Panc1 (cell line): ENCODE data around the gene CFHR2. TPM values are rescaled to one million over a fixed set of nuclear protein-coding genes. Genes with fewer than 3 reads are reported as not detected.
"Not testable (repeated sequence)": the region's sequence is repeated elsewhere in the genome, so short reads cannot be mapped to it uniquely, and the experiment has no call there.

Source experiments
- ATAC-seq: fragments of 200-7000 bp; cut with Tn5 transposase; 2 replicates; pipeline ENCODE4 v1.9.1; 2020; ENCODE audit warnings: mild to moderate bottlenecking, moderate library complexity
- BruUV-seq: library from RNA; stranded (reverse); fragments of 400-500 nt; replicated peaks from 2 replicates; lab custom pipeline; 2021; lab: Mats Ljungman, UMichigan
- CTCF ChIA-PET: fragments of 300-600 bp; sonication (Branson Sonifier 250); formaldehyde crosslinking; loops from one replicate; lab custom pipeline; 2022; ENCODE audit warnings: antibody characterized with exemption; lab: Charles Lee
- POLR2A ChIA-PET: fragments of 300-600 bp; sonication (Branson Sonifier 250); formaldehyde crosslinking; loops from one replicate; lab custom pipeline; 2022; ENCODE audit warnings: antibody characterized with exemption; lab: Charles Lee
- DNase-seq: peaks from one replicate; pipeline ENCODE4 v3.0.0-alpha.2; 2010; ENCODE audit warnings: low read depth, low spot score
- H3K27ac ChIP-seq: 2 replicates; pipeline ENCODE4 v1.5.1; 2011; ENCODE audit warnings: mild to moderate bottlenecking, low read length, inconsistent platforms
- H3K27me3 ChIP-seq: fragments of 200-500 bp; sonication (Bioruptor generic); 2 replicates; pipeline ENCODE4 v1.6.0; 2014; ENCODE audit warnings: low read length, inconsistent platforms; ENCODE audit not compliant: control insufficient read depth, insufficient read depth
- H3K36me3 ChIP-seq: fragments of 200-500 bp; sonication (Bioruptor generic); 2 replicates; pipeline ENCODE4 v1.5.1; 2014; ENCODE audit warnings: inconsistent platforms, mild to moderate bottlenecking, low read length, moderate library complexity; ENCODE audit not compliant: control insufficient read depth, insufficient read depth
- H3K4me1 ChIP-seq: 2 replicates; pipeline ENCODE4 v1.5.1; 2011; ENCODE audit warnings: inconsistent platforms, mild to moderate bottlenecking, low read length, moderate library complexity; ENCODE audit not compliant: control insufficient read depth, insufficient read depth
- H3K4me3 ChIP-seq, 2 experiments: 2 replicates each; pipeline ENCODE4 v1.5.1; 2011 to 2012; ENCODE audit warnings: low read depth in 2 of 2, low read length in 2 of 2, mild to moderate bottlenecking in 2 of 2, inconsistent platforms in 1 of 2, moderate library complexity in 1 of 2
- H3K9me3 ChIP-seq: fragments of 200-500 bp; sonication (Bioruptor generic); 2 replicates; pipeline ENCODE4 v1.5.1; 2014; ENCODE audit warnings: low read depth, mild to moderate bottlenecking, inconsistent platforms, low read length, moderate library complexity; ENCODE audit not compliant: control insufficient read depth, insufficient read depth
- POLR2AphosphoS5 ChIP-seq: IDR thresholded peaks from 2 replicates; pipeline ENCODE4 v1.6.1; 2012; ENCODE audit warnings: mild to moderate bottlenecking, low read depth, low read length, moderate library complexity
- SIN3A ChIP-seq: IDR thresholded peaks from 2 replicates; pipeline ENCODE4 v1.6.1; 2012; ENCODE audit warnings: low read depth, mild to moderate bottlenecking, low read length, moderate library complexity, borderline replicate concordance; ENCODE audit not compliant: insufficient read depth
- TCF7L2 ChIP-seq: IDR thresholded peaks from 2 replicates; pipeline ENCODE4 v1.6.1; 2011; ENCODE audit warnings: mild to moderate bottlenecking, low read depth, low read length, inconsistent platforms
- in situ Hi-C: cut with HindIII; loops from 2 replicates; pipeline ENCODE4 v1.10.0; 2016; ENCODE audit warnings: low sequenced_read_pairs, low pct_unique_long_range_greater_than_20kb
- intact Hi-C: fragments of 100-400 bp; cut with micrococcal nuclease; formaldehyde crosslinking; loops from one replicate; pipeline ENCODE4 v1.10.0; 2022; ENCODE audit not compliant: unreplicated experiment
- total RNA-seq: library from RNA; stranded (reverse); gene quantifications from one replicate; pipeline ENCODE4 v1.2.1, GENCODE V29; 2021; ENCODE audit not compliant: unreplicated experiment
- TF ChIP-seq, protein P1 (sequence below): fragments of 450-650 bp; IDR thresholded peaks from 2 replicates; pipeline ENCODE4 v1.5.1; 2017; ENCODE audit warnings: mild to moderate bottlenecking
- TF ChIP-seq, protein P2 (sequence below), 2 experiments: IDR thresholded peaks; 2 replicates each; pipeline ENCODE4 v1.6.1; 2011 to 2012; ENCODE audit warnings: low read depth in 2 of 2, control low read depth in 1 of 2, low read length in 1 of 2, mild to moderate bottlenecking in 1 of 2, moderate library complexity in 1 of 2; ENCODE audit not compliant: insufficient read depth in 1 of 2

CFHR2 gene
- total RNA-seq, 1 experiment from 2014 or later = not detected

DNA sequence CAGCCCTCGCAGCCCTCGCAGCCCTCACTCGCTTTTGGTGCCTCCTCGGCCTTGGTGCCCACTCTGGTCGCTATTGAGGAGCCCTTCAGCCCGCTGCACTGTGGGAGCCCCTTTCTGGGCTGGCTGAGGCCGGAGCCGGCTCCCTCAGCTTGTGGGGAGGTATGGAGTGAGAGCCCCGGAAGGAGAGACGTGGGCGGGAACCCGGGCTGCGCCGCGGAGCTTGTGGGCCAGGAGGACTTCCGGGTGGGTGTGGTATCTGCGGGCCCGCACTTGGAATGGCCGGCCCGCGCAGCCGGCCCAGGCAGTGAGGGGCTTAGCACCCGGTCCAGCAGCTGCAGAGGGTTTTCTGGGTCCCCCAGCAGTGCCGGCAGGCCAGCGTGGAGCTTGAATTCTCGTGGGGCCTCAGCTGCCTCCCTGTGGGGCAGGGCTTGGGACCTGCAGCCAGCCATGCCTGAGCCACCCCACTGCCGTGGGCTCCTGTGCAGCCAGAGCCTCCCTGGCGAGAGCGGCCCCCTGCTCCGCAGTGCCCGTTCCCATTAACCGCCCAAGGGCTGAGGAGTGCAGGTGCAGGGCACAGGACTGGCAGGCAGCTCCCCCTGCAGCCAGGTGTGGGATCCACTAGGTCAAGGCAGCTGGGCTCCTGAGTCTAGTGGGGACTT, 9.9 kb upstream of the CFHR2 start:
- Histone ChIP-seq H3K4me3 (no peak overlapping the region), H3K27me3 (no peaks in the 10 kb centered on the region), H3K4me1 (no peaks in the 10 kb centered on the region), H3K36me3 (no peaks in the 10 kb centered on the region), H3K9me3 (no peaks in the 10 kb centered on the region), H3K27ac (no peak overlapping the region)
- no peak for TF ChIP-seq SIN3A
- TF ChIP-seq, protein P1, sequence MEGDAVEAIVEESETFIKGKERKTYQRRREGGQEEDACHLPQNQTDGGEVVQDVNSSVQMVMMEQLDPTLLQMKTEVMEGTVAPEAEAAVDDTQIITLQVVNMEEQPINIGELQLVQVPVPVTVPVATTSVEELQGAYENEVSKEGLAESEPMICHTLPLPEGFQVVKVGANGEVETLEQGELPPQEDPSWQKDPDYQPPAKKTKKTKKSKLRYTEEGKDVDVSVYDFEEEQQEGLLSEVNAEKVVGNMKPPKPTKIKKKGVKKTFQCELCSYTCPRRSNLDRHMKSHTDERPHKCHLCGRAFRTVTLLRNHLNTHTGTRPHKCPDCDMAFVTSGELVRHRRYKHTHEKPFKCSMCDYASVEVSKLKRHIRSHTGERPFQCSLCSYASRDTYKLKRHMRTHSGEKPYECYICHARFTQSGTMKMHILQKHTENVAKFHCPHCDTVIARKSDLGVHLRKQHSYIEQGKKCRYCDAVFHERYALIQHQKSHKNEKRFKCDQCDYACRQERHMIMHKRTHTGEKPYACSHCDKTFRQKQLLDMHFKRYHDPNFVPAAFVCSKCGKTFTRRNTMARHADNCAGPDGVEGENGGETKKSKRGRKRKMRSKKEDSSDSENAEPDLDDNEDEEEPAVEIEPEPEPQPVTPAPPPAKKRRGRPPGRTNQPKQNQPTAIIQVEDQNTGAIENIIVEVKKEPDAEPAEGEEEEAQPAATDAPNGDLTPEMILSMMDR = no peak
- TF ChIP-seq, protein P2, sequence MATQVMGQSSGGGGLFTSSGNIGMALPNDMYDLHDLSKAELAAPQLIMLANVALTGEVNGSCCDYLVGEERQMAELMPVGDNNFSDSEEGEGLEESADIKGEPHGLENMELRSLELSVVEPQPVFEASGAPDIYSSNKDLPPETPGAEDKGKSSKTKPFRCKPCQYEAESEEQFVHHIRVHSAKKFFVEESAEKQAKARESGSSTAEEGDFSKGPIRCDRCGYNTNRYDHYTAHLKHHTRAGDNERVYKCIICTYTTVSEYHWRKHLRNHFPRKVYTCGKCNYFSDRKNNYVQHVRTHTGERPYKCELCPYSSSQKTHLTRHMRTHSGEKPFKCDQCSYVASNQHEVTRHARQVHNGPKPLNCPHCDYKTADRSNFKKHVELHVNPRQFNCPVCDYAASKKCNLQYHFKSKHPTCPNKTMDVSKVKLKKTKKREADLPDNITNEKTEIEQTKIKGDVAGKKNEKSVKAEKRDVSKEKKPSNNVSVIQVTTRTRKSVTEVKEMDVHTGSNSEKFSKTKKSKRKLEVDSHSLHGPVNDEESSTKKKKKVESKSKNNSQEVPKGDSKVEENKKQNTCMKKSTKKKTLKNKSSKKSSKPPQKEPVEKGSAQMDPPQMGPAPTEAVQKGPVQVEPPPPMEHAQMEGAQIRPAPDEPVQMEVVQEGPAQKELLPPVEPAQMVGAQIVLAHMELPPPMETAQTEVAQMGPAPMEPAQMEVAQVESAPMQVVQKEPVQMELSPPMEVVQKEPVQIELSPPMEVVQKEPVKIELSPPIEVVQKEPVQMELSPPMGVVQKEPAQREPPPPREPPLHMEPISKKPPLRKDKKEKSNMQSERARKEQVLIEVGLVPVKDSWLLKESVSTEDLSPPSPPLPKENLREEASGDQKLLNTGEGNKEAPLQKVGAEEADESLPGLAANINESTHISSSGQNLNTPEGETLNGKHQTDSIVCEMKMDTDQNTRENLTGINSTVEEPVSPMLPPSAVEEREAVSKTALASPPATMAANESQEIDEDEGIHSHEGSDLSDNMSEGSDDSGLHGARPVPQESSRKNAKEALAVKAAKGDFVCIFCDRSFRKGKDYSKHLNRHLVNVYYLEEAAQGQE (IDR thresholded peaks at IDR 0.05; ENCODE audit: insufficient read depth in 1 of 2, low read depth in 2 of 2, low read length in 1 of 2) = no peak
- TF ChIP-seq TCF7L2 = no peak
- no peak for TF ChIP-seq POLR2AphosphoS5
- no TSS peak for BruUV-seq
- intact Hi-C loops = no loop called here
- ChIA-PET CTCF (no interaction called here), POLR2A (no interaction called here)
- ATAC-seq (no peak), DNase-seq (no peak)
- in situ Hi-C loops = no loop called here

DNA sequence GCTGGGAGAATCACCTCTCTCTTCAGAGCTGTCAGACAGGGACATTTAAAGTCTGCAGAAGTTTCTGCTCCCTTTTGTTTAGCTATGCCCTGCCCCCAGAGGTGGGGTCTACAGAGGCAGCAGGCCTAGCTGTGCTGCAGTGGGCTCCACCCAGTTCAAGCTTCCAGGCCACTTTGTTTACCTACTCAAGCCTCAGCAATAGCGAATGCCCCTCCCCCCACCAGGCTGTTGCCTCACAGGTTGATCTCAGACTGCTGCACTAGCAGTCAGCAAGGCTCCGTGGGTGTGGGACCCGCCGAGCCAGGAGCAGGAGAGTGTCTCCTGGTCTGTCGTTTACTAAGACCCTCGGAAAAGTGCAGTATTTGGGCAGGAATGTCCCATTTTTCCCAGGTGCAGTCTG, 2.1 kb upstream of the CFHR2 start:
- POLR2A ChIA-PET, CTCF ChIA-PET, BruUV-seq, ATAC-seq, H3K27ac ChIP-seq, DNase-seq, H3K36me3 ChIP-seq, in situ Hi-C loops, H3K27me3 ChIP-seq, H3K4me1 ChIP-seq, H3K9me3 ChIP-seq, H3K4me3 ChIP-seq: not testable (repeated sequence)
- intact Hi-C loops = loop anchor here (5.0 kb wide), 1 partner anchor 124 kb away; the partner anchor contains the start of gene CFHR1

DNA sequence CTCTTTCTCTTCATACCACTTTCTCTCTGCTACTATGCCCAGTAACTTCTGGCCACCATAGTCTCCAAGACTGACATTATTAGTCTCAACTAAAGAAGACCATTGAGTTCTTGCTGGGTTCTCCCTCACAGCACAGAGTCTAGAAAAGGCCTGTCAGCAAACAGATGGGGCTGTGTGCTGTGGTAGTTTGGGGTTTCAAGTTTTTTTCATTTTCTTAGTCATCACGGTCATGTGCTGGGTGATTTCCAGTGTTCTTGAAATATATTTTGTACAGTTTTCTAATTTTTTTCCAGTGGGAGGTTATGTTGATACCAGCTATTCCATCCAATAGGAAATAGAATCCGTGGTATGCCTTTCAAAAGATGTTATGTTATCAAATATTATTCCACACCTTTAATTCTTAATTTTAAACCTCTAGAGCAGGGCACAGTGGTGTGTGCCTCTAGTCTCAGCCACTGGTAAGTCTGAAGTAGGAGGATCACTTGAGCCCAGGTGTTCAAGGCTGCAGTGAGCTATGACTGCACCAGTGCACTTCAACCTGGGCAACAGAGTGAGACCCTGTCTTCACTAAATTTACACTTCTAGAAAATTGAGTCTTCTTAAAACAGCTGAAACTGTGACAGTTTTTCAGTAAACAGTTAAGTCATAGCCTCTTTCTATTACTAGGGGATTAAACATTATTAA, 8.3 kb downstream of the CFHR2 start:
- DNase-seq (no peak), ATAC-seq (no peak)
- Histone ChIP-seq H3K36me3 (no peaks in the 10 kb centered on the region), H3K9me3 (no peaks in the 10 kb centered on the region), H3K27me3 (no peaks in the 10 kb centered on the region), H3K27ac (no peak overlapping the region), H3K4me1 (no peaks in the 10 kb centered on the region), H3K4me3 (no peak overlapping the region)
- POLR2A ChIA-PET = no interaction called here
- intact Hi-C loops (no loop called here), in situ Hi-C loops (no loop called here)
- CTCF ChIA-PET = no interaction called here
- TF ChIP-seq SIN3A = no peak
- TF ChIP-seq, protein P1 = no peak
- TF ChIP-seq, protein P2 (IDR thresholded peaks at IDR 0.05; ENCODE audit: insufficient read depth in 1 of 2, low read depth in 2 of 2, low read length in 1 of 2) = no peak
- TF ChIP-seq TCF7L2 = no peak
- no peak for TF ChIP-seq POLR2AphosphoS5
- BruUV-seq = no TSS peak
